Measurements from ENCODE around the gene PDYN. TPM values are rescaled to one million over a fixed set of nuclear protein-coding genes. Genes with fewer than 3 reads are reported as not detected.

The PDYN gene
- total and polyA plus RNA-seq, 2 donors (not counting 1 experiment from before 2014, with no cell fraction given): not detected

DNA sequence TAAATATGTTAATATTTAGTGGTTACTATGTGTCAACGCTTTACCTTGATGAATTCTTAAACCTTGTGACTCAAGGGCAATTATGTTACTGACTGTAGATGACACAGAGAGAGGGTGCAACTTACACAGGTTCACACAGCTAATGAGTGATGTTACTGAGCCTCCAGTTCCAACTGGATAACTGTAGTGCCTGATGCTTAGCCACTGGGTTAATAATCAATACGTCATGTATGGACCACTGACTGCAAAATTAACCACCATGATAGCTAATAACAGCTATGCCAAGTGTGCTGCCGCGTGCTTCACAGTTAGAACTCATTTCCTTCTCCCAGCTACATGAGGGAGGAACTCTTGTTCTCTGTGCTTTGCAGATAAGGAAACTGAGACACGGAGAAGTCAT lies 53.3 kb downstream of the PDYN start:
- peaks cover 3% of the 10 kb centered on the region for H3K36me3 ChIP-seq (ENCODE audit: control insufficient read depth, insufficient read depth, low read length)
- H3K4me2 ChIP-seq (ENCODE audit: extremely low read depth, insufficient read depth, low read length): no peak overlapping the region
- no peaks in the 10 kb centered on the region for H3K79me2 ChIP-seq (ENCODE audit: control insufficient read depth, insufficient read depth, low read length)
- no peak overlapping the region for H3K4me3 ChIP-seq (replicated peaks in 1 of 4; ENCODE audit: control extremely low read depth in 1 of 4, insufficient read depth in 1 of 4, low read depth in 3 of 4, low read length in 4 of 4)
- no peak for TF ChIP-seq EZH2 (IDR thresholded peaks at IDR 0.05; ENCODE audit: low read length, missing control alignments)
- TF ChIP-seq, protein P1, sequence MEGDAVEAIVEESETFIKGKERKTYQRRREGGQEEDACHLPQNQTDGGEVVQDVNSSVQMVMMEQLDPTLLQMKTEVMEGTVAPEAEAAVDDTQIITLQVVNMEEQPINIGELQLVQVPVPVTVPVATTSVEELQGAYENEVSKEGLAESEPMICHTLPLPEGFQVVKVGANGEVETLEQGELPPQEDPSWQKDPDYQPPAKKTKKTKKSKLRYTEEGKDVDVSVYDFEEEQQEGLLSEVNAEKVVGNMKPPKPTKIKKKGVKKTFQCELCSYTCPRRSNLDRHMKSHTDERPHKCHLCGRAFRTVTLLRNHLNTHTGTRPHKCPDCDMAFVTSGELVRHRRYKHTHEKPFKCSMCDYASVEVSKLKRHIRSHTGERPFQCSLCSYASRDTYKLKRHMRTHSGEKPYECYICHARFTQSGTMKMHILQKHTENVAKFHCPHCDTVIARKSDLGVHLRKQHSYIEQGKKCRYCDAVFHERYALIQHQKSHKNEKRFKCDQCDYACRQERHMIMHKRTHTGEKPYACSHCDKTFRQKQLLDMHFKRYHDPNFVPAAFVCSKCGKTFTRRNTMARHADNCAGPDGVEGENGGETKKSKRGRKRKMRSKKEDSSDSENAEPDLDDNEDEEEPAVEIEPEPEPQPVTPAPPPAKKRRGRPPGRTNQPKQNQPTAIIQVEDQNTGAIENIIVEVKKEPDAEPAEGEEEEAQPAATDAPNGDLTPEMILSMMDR (conservative IDR thresholded peaks at IDR 0.05 in 1 of 2, IDR thresholded peaks at IDR 0.05 in 1 of 2; ENCODE audit: low read depth in 1 of 2, low read length in 2 of 2): no peak
- H3K9ac ChIP-seq (ENCODE audit: insufficient read depth, low read length): no peak overlapping the region
- H4K20me1 ChIP-seq (ENCODE audit: control insufficient read depth, extremely low read depth, insufficient read depth, low read length): no peaks in the 10 kb centered on the region
- no peaks in the 10 kb centered on the region for H3K4me1 ChIP-seq (ENCODE audit: control insufficient read depth, extremely low read depth, insufficient read depth, low read length)
- no peak overlapping the region for H2AFZ ChIP-seq (ENCODE audit: low read length)
- DNase-seq (ENCODE audit: low read depth in 2 of 2): no peak
- no peaks in the 10 kb centered on the region for H3K27me3 ChIP-seq (ENCODE audit: control insufficient read depth, insufficient read depth, low read length)
- H3K9me3 ChIP-seq (ENCODE audit: control insufficient read depth, insufficient read depth, low read depth, low read length): no peaks in the 10 kb centered on the region
- no peak overlapping the region for H3K27ac ChIP-seq (ENCODE audit: insufficient read depth, low read length)

- H3K4me3 ChIP-seq (replicated peaks in 1 of 4; ENCODE audit: control extremely low read depth in 1 of 4, insufficient read depth in 1 of 4, low read depth in 3 of 4, low read length in 4 of 4): no peak overlapping the region
- TF ChIP-seq, protein P1 (conservative IDR thresholded peaks at IDR 0.05 in 1 of 2, IDR thresholded peaks at IDR 0.05 in 1 of 2; ENCODE audit: low read depth in 1 of 2, low read length in 2 of 2): no peak
- no peak for TF ChIP-seq EZH2 (IDR thresholded peaks at IDR 0.05; ENCODE audit: low read length, missing control alignments)
- no peak for DNase-seq (ENCODE audit: low read depth in 2 of 2)
- H3K4me2 ChIP-seq (ENCODE audit: extremely low read depth, insufficient read depth, low read length): no peak overlapping the region
- peaks cover 3% of the 10 kb centered on the region for H3K36me3 ChIP-seq (ENCODE audit: control insufficient read depth, insufficient read depth, low read length)
- H3K79me2 ChIP-seq (ENCODE audit: control insufficient read depth, insufficient read depth, low read length): no peaks in the 10 kb centered on the region
- H3K27me3 ChIP-seq (ENCODE audit: control insufficient read depth, insufficient read depth, low read length): no peaks in the 10 kb centered on the region
- no peaks in the 10 kb centered on the region for H3K9me3 ChIP-seq (ENCODE audit: control insufficient read depth, insufficient read depth, low read depth, low read length)
- H2AFZ ChIP-seq (ENCODE audit: low read length): no peak overlapping the region
- H3K27ac ChIP-seq (ENCODE audit: insufficient read depth, low read length): no peak overlapping the region
- no peak overlapping the region for H3K9ac ChIP-seq (ENCODE audit: insufficient read depth, low read length)
- H4K20me1 ChIP-seq (ENCODE audit: control insufficient read depth, extremely low read depth, insufficient read depth, low read length): no peaks in the 10 kb centered on the region
- H3K4me1 ChIP-seq (ENCODE audit: control insufficient read depth, extremely low read depth, insufficient read depth, low read length): peaks cover 2% of the 10 kb centered on the region
These were observed 54.6 kb downstream of the PDYN start for GRCh38 chr20:1939270-1939595.

GRCh38 chr20:1938464-1939269 lies 55.2 kb downstream of the PDYN start:
- H3K4me1 ChIP-seq (ENCODE audit: control insufficient read depth, extremely low read depth, insufficient read depth, low read length): peaks cover 3% of the 10 kb centered on the region
- no peaks in the 10 kb centered on the region for H3K27me3 ChIP-seq (ENCODE audit: control insufficient read depth, insufficient read depth, low read length)
- no peak overlapping the region for H3K9ac ChIP-seq (ENCODE audit: insufficient read depth, low read length)
- H3K4me2 ChIP-seq (ENCODE audit: extremely low read depth, insufficient read depth, low read length): no peak overlapping the region
- no peak overlapping the region for H3K27ac ChIP-seq (ENCODE audit: insufficient read depth, low read length)
- H3K79me2 ChIP-seq (ENCODE audit: control insufficient read depth, insufficient read depth, low read length): no peaks in the 10 kb centered on the region
- no peak for DNase-seq (ENCODE audit: low read depth in 2 of 2)
- TF ChIP-seq EZH2 (IDR thresholded peaks at IDR 0.05; ENCODE audit: low read length, missing control alignments): no peak
- TF ChIP-seq, protein P1 (conservative IDR thresholded peaks at IDR 0.05 in 1 of 2, IDR thresholded peaks at IDR 0.05 in 1 of 2; ENCODE audit: low read depth in 1 of 2, low read length in 2 of 2): no peak
- H3K36me3 ChIP-seq (ENCODE audit: control insufficient read depth, insufficient read depth, low read length): peaks cover 3% of the 10 kb centered on the region
- no peaks in the 10 kb centered on the region for H3K9me3 ChIP-seq (ENCODE audit: control insufficient read depth, insufficient read depth, low read depth, low read length)
- no peaks in the 10 kb centered on the region for H4K20me1 ChIP-seq (ENCODE audit: control insufficient read depth, extremely low read depth, insufficient read depth, low read length)
- no peak overlapping the region for H2AFZ ChIP-seq (ENCODE audit: low read length)
- H3K4me3 ChIP-seq (replicated peaks in 1 of 4; ENCODE audit: control extremely low read depth in 1 of 4, insufficient read depth in 1 of 4, low read depth in 3 of 4, low read length in 4 of 4): no peak overlapping the region
